Measurements from ENCODE around the gene SPATA46. TPM values are rescaled to one million over a fixed set of nuclear protein-coding genes. Genes with fewer than 3 reads are reported as not detected.

The SPATA46 gene
- total and polyA plus RNA-seq, 2 donors (not counting 3 experiments of a cell fraction or from before 2014, with no cell fraction given): not detected

GRCh38 chr1:162363823-162364222 lies 12.8 kb downstream of the SPATA46 start:
- Histone ChIP-seq H3K4me2 (ENCODE audit: insufficient read depth, low read length) (no peak overlapping the region), H3K27me3 (ENCODE audit: control insufficient read depth in 2 of 2, insufficient read depth in 2 of 2, low read length in 2 of 2) (no peaks in the 10 kb centered on the region), H3K4me1 (ENCODE audit: control insufficient read depth, extremely low read depth, insufficient read depth, low read length) (no peaks in the 10 kb centered on the region), H2AFZ (ENCODE audit: low read depth, low read length) (no peak overlapping the region), H3K9ac (replicated peaks; ENCODE audit: extremely low read depth, insufficient read depth, low read length) (no peak overlapping the region), H3K4me3 (replicated peaks in 1 of 3; ENCODE audit: insufficient read depth in 1 of 3, low read depth in 1 of 3, low read length in 3 of 3) (no peak overlapping the region), H3K36me3 (ENCODE audit: control insufficient read depth in 2 of 2, extremely low read depth in 1 of 2, insufficient read depth in 2 of 2, low read length in 2 of 2) (peaks cover 0 to 4% of the 10 kb centered on the region in 2 experiments), H3K79me2 (ENCODE audit: control insufficient read depth, insufficient read depth, low read length) (no peaks in the 10 kb centered on the region), H3K27ac (ENCODE audit: insufficient read depth, low read depth, low read length) (no peak overlapping the region), H3K9me1 (replicated peaks; ENCODE audit: control insufficient read depth, extremely low read depth, insufficient read depth, low read length) (no peaks in the 10 kb centered on the region), H4K20me1 (replicated peaks; ENCODE audit: control insufficient read depth, extremely low read depth, insufficient read depth, low read length) (no peaks in the 10 kb centered on the region), H3K9me3 (replicated peaks; ENCODE audit: control insufficient read depth, insufficient read depth, low read length) (no peaks in the 10 kb centered on the region)
- no TSS peak for BruUV-seq (replicated peaks)
- DNase-seq (ENCODE audit: low read depth, low spot score) (no peak), FAIRE-seq (no peak)
- ChIA-PET CTCF (no interaction called here), POLR2A (no interaction called here)
- intact Hi-C loops (cut with micrococcal nuclease): no loop called here
- dilution Hi-C loops (cut with MboI; ENCODE audit: extremely low pct_ligation_motif_present, low sequenced_read_pairs): no loop called here
- TF ChIP-seq POLR2A (IDR thresholded peaks at IDR 0.05; ENCODE audit: low read depth, low read length) (no peak), MYC (IDR thresholded peaks at IDR 0.05; ENCODE audit: low read depth, low read length) (no peak), CTCF (IDR thresholded peaks at IDR 0.05; ENCODE audit: extremely low read depth in 1 of 2, insufficient read depth in 1 of 2, low read depth in 1 of 2, low read length in 2 of 2) (no peak), FOS (IDR thresholded peaks at IDR 0.05; ENCODE audit: borderline replicate concordance, insufficient read depth, low read length) (no peak), JUN (IDR thresholded peaks at IDR 0.05; ENCODE audit: borderline replicate concordance, insufficient read depth, insufficient read length, low read depth) (no peak), EZH2 (IDR thresholded peaks at IDR 0.05; ENCODE audit: borderline replicate concordance, low read depth, low read length, severe bottlenecking) (no peak), POLR2AphosphoS5 (IDR thresholded peaks at IDR 0.05; ENCODE audit: insufficient read depth, low read depth, low read length) (no peak), GATA2 (IDR thresholded peaks at IDR 0.05; ENCODE audit: insufficient read depth, insufficient read length, low read depth, low read length) (no peak)
- TF ChIP-seq, protein P1, sequence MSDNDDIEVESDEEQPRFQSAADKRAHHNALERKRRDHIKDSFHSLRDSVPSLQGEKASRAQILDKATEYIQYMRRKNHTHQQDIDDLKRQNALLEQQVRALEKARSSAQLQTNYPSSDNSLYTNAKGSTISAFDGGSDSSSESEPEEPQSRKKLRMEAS (IDR thresholded peaks at IDR 0.05; ENCODE audit: insufficient read depth, insufficient read length): no peak
